Thyroid gland (tissue), 4 donors: ENCODE results near the gene TOGARAM1.

Source experiments
- POLR2A ChIP-seq, 2 donors: fragments of 450-650 bp; IDR thresholded peaks; one replicate each; pipeline ENCODE4 v1.6.1; 2017; ENCODE audit warnings: antibody characterized with exemption in 2 of 2, mild to moderate bottlenecking in 2 of 2, moderate library complexity in 1 of 2
- TF ChIP-seq, protein P1 (sequence below), 6 experiments: fragments of 200-600 bp in 3 of 6; fragments of 450-650 bp in 3 of 6; sonication (generic) in 3 of 6; IDR thresholded peaks; one replicate each; pipeline ENCODE4 v1.5.1; 2016 to 2019; ENCODE audit warnings: antibody characterized with exemption in 6 of 6, mild to moderate bottlenecking in 2 of 6, inconsistent platforms in 1 of 6, moderate library complexity in 1 of 6

DNA sequence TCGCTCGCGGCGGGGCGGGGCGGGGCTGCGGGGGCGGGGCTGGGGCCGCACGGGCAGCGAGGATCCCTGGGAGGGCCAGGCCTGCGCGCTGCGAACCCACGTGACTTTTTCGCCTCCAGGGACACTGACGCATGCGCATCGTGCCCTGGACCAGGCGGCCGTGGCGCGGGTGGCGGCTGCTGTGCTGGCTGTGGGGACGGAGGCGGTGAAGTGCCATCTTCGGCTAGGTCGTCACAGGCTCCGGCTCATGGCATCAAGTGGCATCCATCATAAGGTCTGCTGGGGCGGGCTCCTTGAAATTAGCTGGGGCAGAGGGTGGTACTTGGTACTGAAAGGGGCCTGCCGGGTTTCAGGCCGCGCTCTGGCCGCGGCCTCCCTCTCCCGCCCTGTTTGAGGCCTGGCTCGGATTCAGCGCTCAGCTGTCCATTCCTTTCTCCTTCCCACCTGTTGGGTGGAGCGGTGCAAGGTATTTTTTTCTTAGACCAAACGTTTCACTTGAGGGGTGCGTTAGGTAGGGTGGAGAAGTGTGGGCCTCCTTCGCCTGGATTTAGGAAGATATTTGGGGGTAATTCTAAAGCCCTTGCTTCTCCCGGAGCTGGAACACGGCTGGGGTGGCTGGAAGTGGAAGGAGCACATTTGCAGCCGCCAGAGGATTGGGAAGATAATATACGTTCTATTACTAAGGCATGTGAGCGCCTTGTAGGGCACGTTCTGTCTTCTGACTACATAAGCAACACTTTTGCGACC is 122.2 kb downstream of the TOGARAM1 start, which contains the start of gene PRPF39:
- TF ChIP-seq, protein P1, sequence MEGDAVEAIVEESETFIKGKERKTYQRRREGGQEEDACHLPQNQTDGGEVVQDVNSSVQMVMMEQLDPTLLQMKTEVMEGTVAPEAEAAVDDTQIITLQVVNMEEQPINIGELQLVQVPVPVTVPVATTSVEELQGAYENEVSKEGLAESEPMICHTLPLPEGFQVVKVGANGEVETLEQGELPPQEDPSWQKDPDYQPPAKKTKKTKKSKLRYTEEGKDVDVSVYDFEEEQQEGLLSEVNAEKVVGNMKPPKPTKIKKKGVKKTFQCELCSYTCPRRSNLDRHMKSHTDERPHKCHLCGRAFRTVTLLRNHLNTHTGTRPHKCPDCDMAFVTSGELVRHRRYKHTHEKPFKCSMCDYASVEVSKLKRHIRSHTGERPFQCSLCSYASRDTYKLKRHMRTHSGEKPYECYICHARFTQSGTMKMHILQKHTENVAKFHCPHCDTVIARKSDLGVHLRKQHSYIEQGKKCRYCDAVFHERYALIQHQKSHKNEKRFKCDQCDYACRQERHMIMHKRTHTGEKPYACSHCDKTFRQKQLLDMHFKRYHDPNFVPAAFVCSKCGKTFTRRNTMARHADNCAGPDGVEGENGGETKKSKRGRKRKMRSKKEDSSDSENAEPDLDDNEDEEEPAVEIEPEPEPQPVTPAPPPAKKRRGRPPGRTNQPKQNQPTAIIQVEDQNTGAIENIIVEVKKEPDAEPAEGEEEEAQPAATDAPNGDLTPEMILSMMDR (IDR thresholded peaks at IDR 0.05) = no peak
- TF ChIP-seq POLR2A (IDR thresholded peaks at IDR 0.05) = peak; percentile 65 to 91
